H1 (cell line): ENCODE results near the gene MAP3K13. TPM values are rescaled to one million over a fixed set of nuclear protein-coding genes. Genes with fewer than 3 reads are reported as not detected.

Experiments
- CTCF ChIA-PET: fragments of 300-600 bp; sonication (Branson Sonifier 250); formaldehyde crosslinking; loops from one replicate; lab custom pipeline; 2021; ENCODE audit not compliant: partially characterized antibody; lab: Charles Lee
- POLR2A ChIA-PET: fragments of 300-600 bp; sonication (Branson Sonifier 250); formaldehyde crosslinking; loops from one replicate; lab custom pipeline; 2021; ENCODE audit warnings: inconsistent platforms; ENCODE audit not compliant: partially characterized antibody; lab: Charles Lee
- DNase-seq, 2 experiments: peaks; one replicate each; pipeline versions ENCODE4 v3.0.0 to v3.0.0-alpha.2; 2010 to 2022; ENCODE audit warnings: low spot score in 2 of 2, low read depth in 1 of 2, mixed read lengths in 1 of 2
- FAIRE-seq: peaks from 2 replicates; lab custom pipeline; 2011; peaks lifted over from hg19 to GRCh38; lab: Jason Lieb, UNC
- H2AFZ ChIP-seq: 2 replicates; pipeline ENCODE4 v1.8.1; 2012; ENCODE audit warnings: low read length, inconsistent platforms
- H2AK5ac ChIP-seq: 2 replicates; pipeline ENCODE4 v1.6.1; 2013; ENCODE audit warnings: low read depth, low read length
- H2BK120ac ChIP-seq: replicated peaks from 2 replicates; pipeline ENCODE3; 2013; ENCODE audit warnings: low read depth, low read length, inconsistent platforms
- H2BK12ac ChIP-seq: 2 replicates; pipeline ENCODE4 v1.6.1; 2013; ENCODE audit warnings: low read depth, low read length
- H2BK15ac ChIP-seq: 2 replicates; pipeline ENCODE4 v1.6.1; 2013; ENCODE audit warnings: low read length
- H2BK20ac ChIP-seq: 2 replicates; pipeline ENCODE4 v1.6.1; 2013; ENCODE audit warnings: low read length
- H2BK5ac ChIP-seq: 2 replicates; pipeline ENCODE4 v1.6.1; 2013; ENCODE audit warnings: low read depth, low read length
- H3K14ac ChIP-seq: 2 replicates; pipeline ENCODE4 v1.6.1; 2013; ENCODE audit warnings: inconsistent platforms; ENCODE audit not compliant: insufficient read length
- H3K18ac ChIP-seq: 2 replicates; pipeline ENCODE4 v1.6.1; 2013; ENCODE audit warnings: low read length; ENCODE audit errors: extremely low read depth
- H3K23ac ChIP-seq: 2 replicates; pipeline ENCODE4 v1.6.1; 2013; ENCODE audit warnings: inconsistent platforms; ENCODE audit not compliant: insufficient read length
- H3K23me2 ChIP-seq: 2 replicates; pipeline ENCODE4 v1.6.1; 2013; ENCODE audit warnings: low read depth, low read length
- H3K27ac ChIP-seq: 2 replicates; pipeline ENCODE4 v1.6.1; 2011; ENCODE audit warnings: low read depth, low read length, inconsistent platforms
- H3K27me3 ChIP-seq, 4 experiments: replicated peaks in 1 of 4; 1 replicate in 1 of 4; 2 replicates in 3 of 4; pipeline versions ENCODE4 v1.6.1 to v1.8.1; 2011 to 2013; ENCODE audit warnings: low read length in 3 of 4, mild to moderate bottlenecking in 3 of 4, inconsistent platforms in 2 of 4, mixed read lengths in 2 of 4, moderate library complexity in 1 of 4; ENCODE audit not compliant: control insufficient read depth in 3 of 4, insufficient read depth in 3 of 4; ENCODE audit errors: extremely low read depth in 1 of 4
- H3K36me3 ChIP-seq, 4 experiments: 2 replicates each; pipeline versions ENCODE4 v1.6.1 to v1.8.1; 2011 to 2013; ENCODE audit warnings: mild to moderate bottlenecking in 4 of 4, low read length in 3 of 4, moderate library complexity in 2 of 4, control low read depth in 1 of 4, inconsistent platforms in 1 of 4; ENCODE audit not compliant: insufficient read depth in 4 of 4, control insufficient read depth in 2 of 4
- H3K4ac ChIP-seq: replicated peaks from 2 replicates; pipeline ENCODE3; 2013; ENCODE audit warnings: low read length, low read depth, mixed read lengths, inconsistent platforms; ENCODE audit not compliant: insufficient read length
- H3K4me1 ChIP-seq, 4 experiments: replicated peaks in 1 of 4; 1 replicate in 1 of 4; 2 replicates in 3 of 4; pipeline versions ENCODE4 v1.6.1 to v1.8.1; 2011 to 2013; ENCODE audit warnings: low read length in 3 of 4, inconsistent platforms in 2 of 4, mixed read lengths in 1 of 4; ENCODE audit not compliant: insufficient read depth in 4 of 4, control insufficient read depth in 3 of 4
- H3K4me2 ChIP-seq, 2 experiments: 2 replicates each; pipeline versions ENCODE4 v1.6.1 to v1.8.1; 2011 to 2013; ENCODE audit warnings: low read depth in 2 of 2, low read length in 2 of 2, control low read depth in 1 of 2, inconsistent platforms in 1 of 2, mild to moderate bottlenecking in 1 of 2; ENCODE audit not compliant: insufficient read depth in 1 of 2
- H3K4me3 ChIP-seq, 4 experiments: fragments of 200-600, 300-600 bp in 1 of 4; sonication (generic), shearing (Covaris generic), sonication (Bioruptor Twin) in 1 of 4; 2 replicates each; pipeline versions ENCODE4 v1.5.1 to v1.8.1; 2011 to 2016; ENCODE audit warnings: low read length in 4 of 4, low read depth in 3 of 4, control low read depth in 2 of 4, inconsistent platforms in 2 of 4, mild to moderate bottlenecking in 2 of 4, mixed read lengths in 1 of 4, moderate library complexity in 1 of 4; ENCODE audit not compliant: insufficient read depth in 2 of 4; ENCODE audit errors: extremely low read depth in 1 of 4
- H3K56ac ChIP-seq: replicated peaks from 2 replicates; pipeline ENCODE3; 2013; ENCODE audit warnings: low read depth, mild to moderate bottlenecking, mixed read lengths, low read length, inconsistent platforms; ENCODE audit not compliant: insufficient read length
- H3K79me1 ChIP-seq: 2 replicates; pipeline ENCODE4 v1.6.1; 2013; ENCODE audit warnings: low read depth, low read length, control low read depth
- H3K79me2 ChIP-seq, 2 experiments: 2 replicates each; pipeline versions ENCODE4 v1.6.1 to v1.8.1; 2012 to 2013; ENCODE audit warnings: low read length in 2 of 2, mild to moderate bottlenecking in 2 of 2, inconsistent platforms in 1 of 2; ENCODE audit not compliant: insufficient read depth in 2 of 2, control insufficient read depth in 1 of 2
- H3K9ac ChIP-seq, 4 experiments: replicated peaks in 1 of 4; 1 replicate in 1 of 4; 2 replicates in 3 of 4; pipeline versions ENCODE4 v1.6.1 to v1.8.1; 2011 to 2013; ENCODE audit warnings: low read depth in 3 of 4, low read length in 3 of 4, control low read depth in 2 of 4, mild to moderate bottlenecking in 2 of 4, moderate library complexity in 2 of 4, inconsistent platforms in 1 of 4; ENCODE audit errors: extremely low read depth in 1 of 4
- H3K9me3 ChIP-seq, 2 experiments: 2 replicates each; pipeline versions ENCODE4 v1.6.1 to v1.8.1; 2012 to 2013; ENCODE audit warnings: mild to moderate bottlenecking in 2 of 2, moderate library complexity in 2 of 2, control low read depth in 1 of 2, inconsistent platforms in 1 of 2, low read depth in 1 of 2, low read length in 1 of 2, mixed read lengths in 1 of 2; ENCODE audit not compliant: insufficient read depth in 2 of 2
- H4K20me1 ChIP-seq, 2 experiments: replicated peaks in 1 of 2; 2 replicates each; pipeline versions ENCODE3 to v1.8.1; 2011 to 2013; ENCODE audit warnings: inconsistent platforms in 2 of 2, low read length in 2 of 2, mild to moderate bottlenecking in 1 of 2; ENCODE audit not compliant: insufficient read depth in 2 of 2, control insufficient read depth in 1 of 2
- H4K5ac ChIP-seq: 2 replicates; pipeline ENCODE4 v1.6.1; 2013; ENCODE audit warnings: low read length, low read depth, mixed read lengths, inconsistent platforms; ENCODE audit not compliant: insufficient read length
- H4K8ac ChIP-seq: 2 replicates; pipeline ENCODE4 v1.8.0; 2013; ENCODE audit warnings: mild to moderate bottlenecking, moderate library complexity, low read length, inconsistent platforms; ENCODE audit not compliant: insufficient read depth; ENCODE audit errors: extremely low read depth
- H4K91ac ChIP-seq: replicated peaks from 2 replicates; pipeline ENCODE3; 2013; ENCODE audit warnings: low read length, mixed read lengths, inconsistent platforms; ENCODE audit not compliant: insufficient read length
- ATF3 ChIP-seq: IDR thresholded peaks from 2 replicates; pipeline ENCODE4 v1.6.1; 2011; ENCODE audit warnings: low read depth, mild to moderate bottlenecking, low read length; ENCODE audit not compliant: insufficient read depth
- BCL11A ChIP-seq, 2 experiments: IDR thresholded peaks; one replicate each; pipeline ENCODE4 v1.6.1; 2011; ENCODE audit warnings: low read depth in 2 of 2, low read length in 2 of 2, mild to moderate bottlenecking in 2 of 2
- CEBPB ChIP-seq: IDR thresholded peaks from 2 replicates; pipeline ENCODE4 v1.6.1; 2012; ENCODE audit warnings: low read depth, low read length
- CHD2 ChIP-seq: IDR thresholded peaks from 2 replicates; pipeline ENCODE4 v1.6.1; 2012; ENCODE audit warnings: low read length, improper control_type of control experiment
- CREB1 ChIP-seq: IDR thresholded peaks from 2 replicates; pipeline ENCODE4 v1.6.1; 2012; ENCODE audit warnings: inconsistent platforms
- JUN ChIP-seq: IDR thresholded peaks from 2 replicates; pipeline ENCODE4 v1.6.1; 2011; ENCODE audit warnings: low read depth, mild to moderate bottlenecking, improper control_type of control experiment, low read length
- JUND ChIP-seq: IDR thresholded peaks from 2 replicates; pipeline ENCODE4 v1.6.1; 2011; ENCODE audit warnings: mild to moderate bottlenecking, improper control_type of control experiment, low read length
- KDM1A ChIP-seq: fragments of 200-600, 300-600 bp; sonication (generic); IDR thresholded peaks from 2 replicates; pipeline ENCODE4 v1.7.1; 2016; ENCODE audit warnings: mild to moderate bottlenecking, low read length, borderline replicate concordance
- MAFK ChIP-seq: IDR thresholded peaks from 2 replicates; pipeline ENCODE4 v1.6.1; 2012; ENCODE audit warnings: low read depth, mild to moderate bottlenecking, improper control_type of control experiment, low read length
- NRF1 ChIP-seq: IDR thresholded peaks from 2 replicates; pipeline ENCODE4 v1.6.1; 2011; ENCODE audit warnings: mild to moderate bottlenecking, low read depth, low read length, improper control_type of control experiment
- POU5F1 ChIP-seq: IDR thresholded peaks from 2 replicates; pipeline ENCODE4 v1.6.1; 2011; ENCODE audit warnings: low read depth, mild to moderate bottlenecking, low read length, moderate library complexity
- RXRA ChIP-seq: IDR thresholded peaks from 2 replicates; pipeline ENCODE4 v1.6.1; 2011; ENCODE audit warnings: low read depth, mild to moderate bottlenecking, low read length, moderate library complexity; ENCODE audit not compliant: insufficient read depth
- SIRT6 ChIP-seq: IDR thresholded peaks from one replicate; pipeline ENCODE4 v1.7.1; 2012; ENCODE audit warnings: low read length, inconsistent platforms
- SIX5 ChIP-seq: IDR thresholded peaks from 2 replicates; pipeline ENCODE4 v1.6.1; 2011; ENCODE audit warnings: mild to moderate bottlenecking, low read depth, low read length
- SP1 ChIP-seq: IDR thresholded peaks from 2 replicates; pipeline ENCODE4 v1.6.1; 2011; ENCODE audit warnings: low read depth, low read length
- SP2 ChIP-seq: IDR thresholded peaks from 2 replicates; pipeline ENCODE4 v1.6.1; 2012; ENCODE audit warnings: mild to moderate bottlenecking, low read length, inconsistent platforms
- TAF1 ChIP-seq: IDR thresholded peaks from 2 replicates; pipeline ENCODE4 v1.6.1; 2011; ENCODE audit warnings: mild to moderate bottlenecking, low read depth, low read length
- polyA plus RNA-seq, 7 experiments: library from polyadenylated mRNA; depleted of rRNA in 3 of 7; stranded (reverse) in 5 of 7; unstranded in 2 of 7; fragments of >200 nt in 5 of 7; fragments of 200-250 nt in 2 of 7; gene quantifications; 1 replicate in 5 of 7; 2 replicates in 1 of 7; 4 replicates in 1 of 7; pipeline versions ENCODE4 v1.2.1 to v1.2.3, GENCODE V29; 2011 to 2013; ENCODE audit warnings: missing spikeins in 2 of 7, mixed read lengths in 2 of 7
- total RNA-seq: library from RNA; stranded (reverse); fragmentation: NEBNext Ultra II Directional; extraction: Animal tissue kit (Norgen Biotek cat#: 25700); gene quantifications from 2 replicates; pipeline ENCODE4 v1.2.1, GENCODE V29; 2021

MAP3K13 gene
- total and polyA plus RNA-seq, 2 of the 8 experiments (the other 6 are each of a cell fraction or from before 2014, with no cell fraction given), result 6.8 to 17.9 TPM

GRCh38 chr3:185448107-185448506 is 85.2 kb downstream of the MAP3K13 start:
- POLR2A ChIA-PET, result no interaction called here
- no peak overlapping the region for H2AK5ac ChIP-seq
- TF ChIP-seq JUN (no peak), CHD2 (no peak), ATF3 (no peak), POU5F1 (no peak), NRF1 (no peak), JUND (no peak), SIX5 (no peak), TAF1 (no peak), BCL11A (IDR thresholded peaks at IDR 0.05; ENCODE audit: low read depth in 2 of 2, low read length in 2 of 2) (no peak), CREB1 (no peak), CEBPB (no peak), MAFK (no peak), SP1 (no peak), SIRT6 (no peak), RXRA (no peak), SP2 (no peak), KDM1A (no peak)

More at GRCh38 chr3:185448107-185448506, 85.2 kb downstream of the MAP3K13 start:
- H3K4me2 ChIP-seq, result no peak overlapping the region
- no peaks in the 10 kb centered on the region for H3K23me2 ChIP-seq
- H4K91ac ChIP-seq, result no peak overlapping the region
- no peak overlapping the region for H4K5ac ChIP-seq
- DNase-seq, result no peak
- no peak overlapping the region for H2BK5ac ChIP-seq
- H3K36me3 ChIP-seq, result no peaks in the 10 kb centered on the region
- CTCF ChIA-PET, result interaction anchor here (1.1 kb wide), 1 partner anchor 12 kb away, joined by 3 read pairs; no protein-coding TSS in a partner anchor
- no peak overlapping the region for H2BK120ac ChIP-seq
- no peaks in the 10 kb centered on the region for H3K27me3 ChIP-seq
- H3K4me3 ChIP-seq, result no peak overlapping the region
- H3K79me1 ChIP-seq, result no peaks in the 10 kb centered on the region
- H3K27ac ChIP-seq, result no peak overlapping the region
- H4K8ac ChIP-seq, result no peak overlapping the region
- H3K9ac ChIP-seq, result no peak overlapping the region
- H2BK20ac ChIP-seq, result no peak overlapping the region
- H3K4ac ChIP-seq, result no peak overlapping the region
- no peaks in the 10 kb centered on the region for H3K4me1 ChIP-seq
- H3K23ac ChIP-seq, result no peak overlapping the region
- H2BK15ac ChIP-seq, result no peak overlapping the region
- no peaks in the 10 kb centered on the region for H3K79me2 ChIP-seq
- no peaks in the 10 kb centered on the region for H4K20me1 ChIP-seq
- H2BK12ac ChIP-seq, result no peak overlapping the region
- H3K14ac ChIP-seq, result no peak overlapping the region
- H3K9me3 ChIP-seq, result no peaks in the 10 kb centered on the region
- H3K56ac ChIP-seq, result no peak overlapping the region
- no peak for FAIRE-seq
- H2AFZ ChIP-seq, result no peak overlapping the region
- H3K18ac ChIP-seq, result no peak overlapping the region
